Measurements from ENCODE around the gene FAM153A.
"Not testable (repeated sequence)": the region's sequence is repeated elsewhere in the genome, so short reads cannot be mapped to it uniquely, and the experiment has no call there.

FAM153A gene

GRCh38 chr5:177723831-177724485 lies 58.7 kb downstream of the FAM153A start:
- WGBS = 73% methylated on average over 2 of the region's 6 CpGs
- not testable (repeated sequence) for H3K9me3 ChIP-seq (ENCODE audit: insufficient read depth, low read depth, low read length); H3K27me3 ChIP-seq (ENCODE audit: insufficient read depth, low read length); H3K4me3 ChIP-seq (ENCODE audit: low read length); H3K9ac ChIP-seq (ENCODE audit: low read depth, low read length); H3K4me1 ChIP-seq (ENCODE audit: insufficient read depth, low read length); H3K36me3 ChIP-seq (ENCODE audit: insufficient read depth, low read length); H3K27ac ChIP-seq (ENCODE audit: low read depth, low read length)

DNA sequence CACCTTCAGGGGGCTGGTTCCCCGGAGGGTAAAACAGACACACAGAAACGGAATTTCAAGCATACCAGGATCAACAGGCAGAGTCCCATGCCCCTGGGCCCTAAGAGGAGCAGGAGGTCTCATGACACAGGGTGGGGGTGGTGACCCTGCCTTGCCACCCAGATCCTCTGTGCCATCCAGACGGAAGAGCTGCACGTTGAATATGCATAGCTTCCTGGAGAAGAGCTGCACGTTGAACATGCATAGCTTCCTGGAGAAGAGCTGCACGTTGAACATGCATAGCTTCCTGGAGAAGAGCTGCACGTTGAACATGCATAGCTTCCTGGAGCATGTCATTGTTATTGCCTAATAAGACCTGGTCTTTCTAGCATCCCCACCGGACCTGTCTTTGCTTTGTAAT lies 59.9 kb downstream of the FAM153A start:
- not testable (repeated sequence) for H3K36me3 ChIP-seq (ENCODE audit: insufficient read depth, low read length); H3K9ac ChIP-seq (ENCODE audit: low read depth, low read length); H3K4me1 ChIP-seq (ENCODE audit: insufficient read depth, low read length); H3K27me3 ChIP-seq (ENCODE audit: insufficient read depth, low read length); H3K9me3 ChIP-seq (ENCODE audit: insufficient read depth, low read depth, low read length); H3K27ac ChIP-seq (ENCODE audit: low read depth, low read length); H3K4me3 ChIP-seq (ENCODE audit: low read length)
- WGBS = 90% methylated on average over 2 of the region's 8 CpGs

DNA sequence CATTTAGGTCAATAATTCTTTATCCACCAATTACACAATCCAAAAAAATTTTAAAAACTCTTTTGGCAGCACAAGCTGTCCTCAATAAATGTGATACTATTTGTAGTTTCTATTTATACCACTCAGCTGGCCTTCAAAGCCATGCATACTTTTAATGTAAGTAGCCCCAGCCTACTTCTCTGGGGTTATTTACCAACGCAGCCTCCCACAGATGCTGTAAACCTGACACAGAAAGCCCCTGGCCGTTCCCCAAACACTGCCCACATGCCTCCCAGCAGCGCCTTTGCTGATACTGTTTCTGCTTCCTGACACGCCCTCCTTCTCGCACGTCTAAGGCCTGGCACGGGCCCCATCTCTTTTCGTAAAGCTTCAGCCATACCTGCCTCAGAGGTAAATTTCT lies 62.7 kb downstream of the FAM153A start:
- H3K27me3 ChIP-seq (ENCODE audit: insufficient read depth, low read length); H3K4me3 ChIP-seq (ENCODE audit: low read length); H3K9ac ChIP-seq (ENCODE audit: low read depth, low read length); H3K4me1 ChIP-seq (ENCODE audit: insufficient read depth, low read length); H3K27ac ChIP-seq (ENCODE audit: low read depth, low read length); H3K9me3 ChIP-seq (ENCODE audit: insufficient read depth, low read depth, low read length); H3K36me3 ChIP-seq (ENCODE audit: insufficient read depth, low read length): not testable (repeated sequence)
- no CpG with 5 or more reads among the region's 8 CpGs for WGBS

DNA sequence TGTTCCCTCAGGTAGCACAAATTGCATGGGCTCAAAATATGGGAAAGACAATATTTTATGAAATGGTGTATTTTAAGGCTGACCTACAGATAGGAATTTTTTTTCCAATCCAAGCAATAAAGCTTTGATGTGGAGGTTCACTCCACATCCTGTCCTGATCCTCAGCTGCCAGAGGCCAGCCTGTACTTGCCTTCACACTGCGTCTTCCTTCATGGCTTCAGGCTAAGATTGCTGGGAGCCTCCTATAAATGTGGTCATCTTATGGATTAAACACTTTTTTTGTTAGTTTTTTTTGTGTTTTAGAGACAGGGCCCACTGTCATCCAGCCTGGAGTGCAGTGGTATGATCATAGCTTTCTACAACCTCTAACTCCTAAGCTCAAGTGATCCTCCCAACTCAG lies 67.3 kb downstream of the FAM153A start:
- H3K9me3 ChIP-seq (ENCODE audit: insufficient read depth, low read depth, low read length); H3K9ac ChIP-seq (ENCODE audit: low read depth, low read length); H3K4me3 ChIP-seq (ENCODE audit: low read length); H3K36me3 ChIP-seq (ENCODE audit: insufficient read depth, low read length); H3K27me3 ChIP-seq (ENCODE audit: insufficient read depth, low read length); H3K27ac ChIP-seq (ENCODE audit: low read depth, low read length); H3K4me1 ChIP-seq (ENCODE audit: insufficient read depth, low read length): not testable (repeated sequence)
- no CpG with 5 or more reads among the region's 1 CpG for WGBS

GRCh38 chr5:177696100-177696499 lies 86.6 kb downstream of the FAM153A start:
- not testable (repeated sequence) for H3K4me1 ChIP-seq (ENCODE audit: insufficient read depth, low read length); H3K27me3 ChIP-seq (ENCODE audit: insufficient read depth, low read length); H3K9ac ChIP-seq (ENCODE audit: low read depth, low read length); H3K36me3 ChIP-seq (ENCODE audit: insufficient read depth, low read length); H3K27ac ChIP-seq (ENCODE audit: low read depth, low read length); H3K9me3 ChIP-seq (ENCODE audit: insufficient read depth, low read depth, low read length); H3K4me3 ChIP-seq (ENCODE audit: low read length)
- 94% methylated on average over 22 of the region's 22 CpGs for WGBS

DNA sequence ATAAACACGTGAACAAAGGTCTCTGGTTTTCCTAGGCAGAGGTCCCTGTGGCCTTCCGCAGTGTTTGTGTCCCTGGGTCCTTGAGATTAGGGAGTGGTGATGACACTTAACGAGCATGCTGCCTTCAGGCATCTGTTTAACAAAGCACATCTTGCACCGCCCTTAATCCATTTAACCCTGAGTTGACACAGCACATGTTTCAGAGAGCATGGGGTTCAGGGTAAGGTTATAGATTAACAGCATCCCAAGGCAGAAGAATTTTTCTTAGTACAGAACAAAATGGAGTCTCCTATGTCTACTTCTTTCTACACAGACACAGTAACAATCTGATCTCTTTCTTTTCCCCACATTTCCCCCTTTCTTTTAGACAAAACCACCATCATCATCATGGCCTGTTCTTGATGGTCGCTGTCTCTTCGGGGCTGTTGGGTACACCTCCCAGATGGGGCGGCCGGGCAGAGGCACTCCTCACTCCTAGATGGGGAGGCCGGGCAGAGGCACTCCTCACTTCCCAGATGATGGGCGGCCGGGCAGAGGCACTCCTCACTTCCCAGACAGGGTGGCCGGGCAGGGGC lies 87.3 kb downstream of the FAM153A start:
- H3K9me3 ChIP-seq (ENCODE audit: insufficient read depth, low read depth, low read length); H3K36me3 ChIP-seq (ENCODE audit: insufficient read depth, low read length); H3K27ac ChIP-seq (ENCODE audit: low read depth, low read length); H3K4me3 ChIP-seq (ENCODE audit: low read length); H3K4me1 ChIP-seq (ENCODE audit: insufficient read depth, low read length); H3K27me3 ChIP-seq (ENCODE audit: insufficient read depth, low read length); H3K9ac ChIP-seq (ENCODE audit: low read depth, low read length): not testable (repeated sequence)
- WGBS = 80% methylated on average over 8 of the region's 12 CpGs

- H3K9me3 ChIP-seq (ENCODE audit: insufficient read depth, low read depth, low read length); H3K27me3 ChIP-seq (ENCODE audit: insufficient read depth, low read length); H3K9ac ChIP-seq (ENCODE audit: low read depth, low read length); H3K27ac ChIP-seq (ENCODE audit: low read depth, low read length); H3K36me3 ChIP-seq (ENCODE audit: insufficient read depth, low read length); H3K4me1 ChIP-seq (ENCODE audit: insufficient read depth, low read length); H3K4me3 ChIP-seq (ENCODE audit: low read length): not testable (repeated sequence)
- no CpG with 5 or more reads among the region's 2 CpGs for WGBS
These were observed 88.2 kb downstream of the FAM153A start for GRCh38 chr5:177694518-177694835.

DNA sequence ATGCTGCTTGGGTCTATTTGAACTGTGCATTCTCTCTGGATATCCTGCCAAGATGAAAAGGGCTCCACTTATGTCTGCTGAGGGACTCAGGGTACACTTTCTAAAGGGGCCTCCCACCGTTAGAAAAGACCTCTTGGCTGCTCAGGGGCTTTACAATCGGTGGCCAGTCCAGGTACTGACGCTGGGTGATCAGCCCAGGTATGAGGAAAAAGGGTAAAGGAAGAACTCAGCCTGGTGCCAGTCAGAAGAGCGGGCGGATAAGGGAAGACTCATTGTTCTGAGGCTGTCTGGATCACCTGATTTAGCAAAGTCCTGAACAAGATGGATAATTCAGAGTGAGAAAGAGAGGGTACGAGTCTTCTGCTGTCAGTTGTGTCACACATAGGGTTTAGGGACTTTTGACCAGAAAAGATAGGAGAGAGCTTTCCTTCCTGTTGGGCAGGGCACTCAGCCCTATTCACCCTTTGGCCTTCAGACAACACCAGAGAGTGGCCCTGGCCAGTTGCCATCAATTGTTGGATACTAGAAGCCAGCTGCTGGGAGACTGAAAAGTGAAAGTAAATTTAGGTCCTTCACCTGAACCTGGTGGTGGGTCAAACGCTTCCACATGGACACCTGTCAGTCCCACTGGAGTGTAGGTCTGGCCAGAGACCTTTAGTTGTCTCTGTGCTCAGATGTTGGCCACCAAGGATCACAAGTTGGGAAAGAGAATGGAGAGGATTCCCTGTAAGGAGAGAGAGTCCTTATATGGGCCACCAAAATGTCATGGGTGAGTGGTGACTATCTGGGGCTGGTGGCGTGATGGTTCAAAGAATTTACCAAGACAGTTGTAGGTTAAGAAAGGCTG lies 88.8 kb downstream of the FAM153A start:
- H3K9me3 ChIP-seq (ENCODE audit: insufficient read depth, low read depth, low read length); H3K9ac ChIP-seq (ENCODE audit: low read depth, low read length); H3K4me3 ChIP-seq (ENCODE audit: low read length); H3K36me3 ChIP-seq (ENCODE audit: insufficient read depth, low read length); H3K27ac ChIP-seq (ENCODE audit: low read depth, low read length); H3K4me1 ChIP-seq (ENCODE audit: insufficient read depth, low read length); H3K27me3 ChIP-seq (ENCODE audit: insufficient read depth, low read length): not testable (repeated sequence)
- 81% methylated on average over 6 of the region's 8 CpGs for WGBS

- H3K4me3 ChIP-seq (ENCODE audit: low read length); H3K9ac ChIP-seq (ENCODE audit: low read depth, low read length); H3K4me1 ChIP-seq (ENCODE audit: insufficient read depth, low read length); H3K27ac ChIP-seq (ENCODE audit: low read depth, low read length); H3K27me3 ChIP-seq (ENCODE audit: insufficient read depth, low read length); H3K9me3 ChIP-seq (ENCODE audit: insufficient read depth, low read depth, low read length); H3K36me3 ChIP-seq (ENCODE audit: insufficient read depth, low read length): not testable (repeated sequence)
- 67% methylated on average over 1 of the region's 7 CpGs for WGBS
These were observed 89.7 kb downstream of the FAM153A start for GRCh38 chr5:177692969-177693368.

DNA sequence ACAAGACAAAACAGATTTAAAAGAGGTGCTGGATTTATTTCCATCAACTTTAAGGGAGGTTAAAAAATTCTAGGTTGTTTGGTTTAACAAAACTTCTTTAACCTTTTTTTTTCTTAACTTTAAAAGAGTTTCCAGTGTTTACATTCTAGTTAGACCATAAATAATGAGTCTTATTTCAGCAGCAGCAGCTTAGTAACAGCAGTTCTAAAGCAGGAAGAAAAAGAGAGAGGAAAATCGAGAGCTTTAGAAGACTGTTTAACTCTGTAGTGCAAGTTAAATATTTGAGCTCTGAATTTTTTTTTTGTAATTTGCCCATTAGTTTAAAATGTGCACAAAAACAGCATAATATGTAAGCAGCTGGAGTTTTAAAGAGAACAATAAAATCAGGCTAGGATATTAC lies 90.2 kb downstream of the FAM153A start:
- not testable (repeated sequence) for H3K9ac ChIP-seq (ENCODE audit: low read depth, low read length)
- 88% methylated on average over 1 of the region's 1 CpG for WGBS

GRCh38 chr5:177689011-177689610 lies 93.6 kb downstream of the FAM153A start:
- WGBS = 87% methylated on average over 9 of the region's 12 CpGs
- not testable (repeated sequence) for H3K4me3 ChIP-seq (ENCODE audit: low read length); H3K27ac ChIP-seq (ENCODE audit: low read depth, low read length); H3K4me1 ChIP-seq (ENCODE audit: insufficient read depth, low read length); H3K36me3 ChIP-seq (ENCODE audit: insufficient read depth, low read length); H3K27me3 ChIP-seq (ENCODE audit: insufficient read depth, low read length); H3K9me3 ChIP-seq (ENCODE audit: insufficient read depth, low read depth, low read length); H3K9ac ChIP-seq (ENCODE audit: low read depth, low read length)

More for the DNA sequence above, 90.2 kb downstream of the FAM153A start:
- not testable (repeated sequence) for H3K9me3 ChIP-seq (ENCODE audit: insufficient read depth, low read depth, low read length); H3K36me3 ChIP-seq (ENCODE audit: insufficient read depth, low read length); H3K4me1 ChIP-seq (ENCODE audit: insufficient read depth, low read length); H3K27me3 ChIP-seq (ENCODE audit: insufficient read depth, low read length); H3K4me3 ChIP-seq (ENCODE audit: low read length); H3K27ac ChIP-seq (ENCODE audit: low read depth, low read length)
